Dendritic cell treated with granulocyte-macrophage colony-stimulating factor and Interleukin-4, amounts not matched to agents 40 ng/mL and 50 ng/mL, for 4 days (primary cell): ENCODE results near the gene SUV39H1.
A peak's percentile ranks its signal among the peaks of the same experiment; 100 is the strongest.

Experiments
- H3K27ac Mint-ChIP-seq: one replicate; pipeline ENCODE4 v1.8.0; 2022; ENCODE audit warnings: mild to moderate bottlenecking, mixed read lengths
- H3K27me3 Mint-ChIP-seq: one replicate; pipeline ENCODE4 v1.8.0; 2022; ENCODE audit warnings: mild to moderate bottlenecking, mixed read lengths
- H3K36me3 Mint-ChIP-seq: one replicate; pipeline ENCODE4 v1.8.0; 2022; ENCODE audit warnings: low read depth, mixed read lengths
- H3K4me1 Mint-ChIP-seq: one replicate; pipeline ENCODE4 v1.8.0; 2022; ENCODE audit warnings: low read depth, mixed read lengths
- H3K4me3 Mint-ChIP-seq: one replicate; pipeline ENCODE4 v1.8.0; 2022; ENCODE audit warnings: mild to moderate bottlenecking, moderate library complexity, mixed read lengths
- H3K9me3 Mint-ChIP-seq: one replicate; pipeline ENCODE4 v1.8.0; 2022; ENCODE audit warnings: mixed read lengths
- intact Hi-C: fragments of 100-400 bp; cut with micrococcal nuclease; formaldehyde crosslinking; loops from one replicate; pipeline ENCODE4 v1.15.0; 2022

SUV39H1 gene

GRCh38 chrX:48695925-48696300 is 621 bp upstream of the SUV39H1 start:
- no peaks in the 10 kb centered on the region for H3K27me3 Mint-ChIP-seq
- H3K9me3 Mint-ChIP-seq: no peaks in the 10 kb centered on the region
- intact Hi-C loops: loop anchor here (1.0 to 5.0 kb wide), 3 partner anchors 13 to 106 kb away; partner anchors contain the start of genes HDAC6 and WAS
- peaks cover 41% of the 10 kb centered on the region for H3K36me3 Mint-ChIP-seq
- peaks cover 30% of the 10 kb centered on the region for H3K4me1 Mint-ChIP-seq
- H3K4me3 Mint-ChIP-seq: peak overlapping the region; percentile 86
- peak overlapping the region; percentile 97 for H3K27ac Mint-ChIP-seq

- Mint-ChIP-seq H3K4me1 (peaks cover 35% of the 10 kb centered on the region), H3K9me3 (no peaks in the 10 kb centered on the region), H3K4me3 (peak overlapping the region; percentile 86), H3K27me3 (no peaks in the 10 kb centered on the region), H3K27ac (peak overlapping the region; percentile 97), H3K36me3 (peaks cover 35% of the 10 kb centered on the region)
- intact Hi-C loops: loop anchor here (1.0 to 5.0 kb wide), 3 partner anchors 14 to 105 kb away; partner anchors contain the start of genes HDAC6 and WAS
Observed at GRCh38 chrX:48696909-48697727, 584 bp downstream of the SUV39H1 start.

GRCh38 chrX:48698306-48698705 is 1.8 kb downstream of the SUV39H1 start:
- Mint-ChIP-seq H3K27me3 (no peaks in the 10 kb centered on the region), H3K27ac (no peak overlapping the region), H3K4me1 (peaks cover 43% of the 10 kb centered on the region), H3K36me3 (peaks cover 47% of the 10 kb centered on the region), H3K9me3 (no peaks in the 10 kb centered on the region), H3K4me3 (no peak overlapping the region)
- intact Hi-C loops: loop anchor here (5.0 kb wide), 1 partner anchor 104 kb away; the partner anchor contains the start of gene HDAC6

GRCh38 chrX:48700246-48700645 is 3.7 kb downstream of the SUV39H1 start:
- Mint-ChIP-seq H3K27ac (peak overlapping the region; percentile 82), H3K9me3 (no peaks in the 10 kb centered on the region), H3K27me3 (no peaks in the 10 kb centered on the region), H3K36me3 (peaks cover 65% of the 10 kb centered on the region), H3K4me1 (peaks cover 42% of the 10 kb centered on the region), H3K4me3 (no peak overlapping the region)
- intact Hi-C loops: no loop called here

GRCh38 chrX:48700951-48701653 is 4.6 kb downstream of the SUV39H1 start:
- Mint-ChIP-seq H3K4me3 (no peak overlapping the region), H3K27me3 (no peaks in the 10 kb centered on the region), H3K4me1 (peaks cover 34% of the 10 kb centered on the region), H3K27ac (peak overlapping the region; percentile 82), H3K9me3 (no peaks in the 10 kb centered on the region), H3K36me3 (peaks cover 71% of the 10 kb centered on the region)
- intact Hi-C loops: no loop called here

GRCh38 chrX:48702032-48702431 is 5.5 kb downstream of the SUV39H1 start:
- Mint-ChIP-seq H3K4me3 (no peak overlapping the region), H3K4me1 (peaks cover 32% of the 10 kb centered on the region), H3K9me3 (no peaks in the 10 kb centered on the region), H3K27me3 (no peaks in the 10 kb centered on the region), H3K27ac (peak overlapping the region; percentile 82), H3K36me3 (peaks cover 73% of the 10 kb centered on the region)
- intact Hi-C loops: no loop called here

GRCh38 chrX:48702716-48703115 is 6.2 kb downstream of the SUV39H1 start:
- Mint-ChIP-seq H3K4me1 (peaks cover 26% of the 10 kb centered on the region), H3K27ac (peak overlapping the region; percentile 82), H3K4me3 (no peak overlapping the region), H3K36me3 (peaks cover 79% of the 10 kb centered on the region), H3K27me3 (no peaks in the 10 kb centered on the region), H3K9me3 (no peaks in the 10 kb centered on the region)
- intact Hi-C loops: no loop called here

- intact Hi-C loops: no loop called here
- Mint-ChIP-seq H3K36me3 (peaks cover 85% of the 10 kb centered on the region), H3K27ac (no peak overlapping the region), H3K4me1 (peaks cover 26% of the 10 kb centered on the region), H3K4me3 (no peak overlapping the region), H3K9me3 (no peaks in the 10 kb centered on the region), H3K27me3 (no peaks in the 10 kb centered on the region)
Observed at GRCh38 chrX:48703228-48703627, 6.7 kb downstream of the SUV39H1 start.

GRCh38 chrX:48703642-48704481 is 7.3 kb downstream of the SUV39H1 start:
- Mint-ChIP-seq H3K9me3 (no peaks in the 10 kb centered on the region), H3K36me3 (peaks cover 90% of the 10 kb centered on the region), H3K27me3 (no peaks in the 10 kb centered on the region), H3K4me1 (peaks cover 26% of the 10 kb centered on the region), H3K4me3 (no peak overlapping the region), H3K27ac (no peak overlapping the region)
- intact Hi-C loops: no loop called here

GRCh38 chrX:48705871-48706270 is 9.3 kb downstream of the SUV39H1 start:
- Mint-ChIP-seq H3K27me3 (no peaks in the 10 kb centered on the region), H3K9me3 (no peaks in the 10 kb centered on the region), H3K36me3 (peaks cover 72% of the 10 kb centered on the region), H3K4me3 (no peak overlapping the region), H3K27ac (peak overlapping the region; percentile 48), H3K4me1 (peaks cover 20% of the 10 kb centered on the region)
- intact Hi-C loops: no loop called here

GRCh38 chrX:48709522-48710112 is 13.1 kb downstream of the SUV39H1 start:
- Mint-ChIP-seq H3K4me1 (peaks cover 6% of the 10 kb centered on the region), H3K27ac (no peak overlapping the region), H3K4me3 (no peak overlapping the region), H3K36me3 (peaks cover 45% of the 10 kb centered on the region), H3K27me3 (no peaks in the 10 kb centered on the region), H3K9me3 (no peaks in the 10 kb centered on the region)
- intact Hi-C loops: no loop called here

- no peaks in the 10 kb centered on the region for H3K9me3 Mint-ChIP-seq
- intact Hi-C loops: no loop called here
- peak overlapping the region; percentile 5 for H3K27ac Mint-ChIP-seq
- no peak overlapping the region for H3K4me3 Mint-ChIP-seq
- H3K36me3 Mint-ChIP-seq: peaks cover 27% of the 10 kb centered on the region
- no peaks in the 10 kb centered on the region for H3K4me1 Mint-ChIP-seq
- H3K27me3 Mint-ChIP-seq: no peaks in the 10 kb centered on the region
Observed at GRCh38 chrX:48711162-48711928, 14.8 kb downstream of the SUV39H1 start.
